Testis (tissue), 2 donors: Measurements from ENCODE around the gene KCTD5.

ENCODE experiments used
- POLR2A ChIP-seq: fragments of 450-650 bp; IDR thresholded peaks from one replicate; pipeline ENCODE4 v1.6.1; 2017; ENCODE audit warnings: antibody characterized with exemption, mild to moderate bottlenecking, moderate library complexity
- TF ChIP-seq, protein P1 (sequence below), 3 experiments: fragments of 450-650 bp in 2 of 3; fragments of 200-600 bp in 1 of 3; sonication (generic) in 1 of 3; IDR thresholded peaks; one replicate each; pipeline ENCODE4 v1.5.1; 2016 to 2019; ENCODE audit warnings: antibody characterized with exemption in 3 of 3, mild to moderate bottlenecking in 2 of 3, moderate library complexity in 1 of 3

DNA sequence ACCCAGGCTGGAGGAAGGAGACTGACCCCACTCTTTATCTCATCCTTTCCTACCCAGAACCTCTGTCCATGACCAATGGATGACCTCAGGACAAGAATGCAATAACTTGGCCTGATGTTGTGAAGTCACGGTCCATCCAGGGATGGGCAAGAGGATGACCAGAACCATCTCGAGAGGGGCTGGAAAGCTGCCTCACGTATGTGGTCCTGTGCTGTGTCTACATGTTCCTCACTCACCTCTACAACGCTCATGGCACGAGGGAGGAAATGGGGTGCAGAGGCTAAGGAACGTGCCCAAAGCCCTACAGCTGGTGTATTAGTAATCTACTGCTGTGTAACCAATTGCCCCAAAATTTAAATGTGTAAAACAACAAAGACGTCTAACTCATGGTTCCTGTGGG is 7.3 kb upstream of the KCTD5 start:
- no peak for TF ChIP-seq POLR2A
- TF ChIP-seq, protein P1, sequence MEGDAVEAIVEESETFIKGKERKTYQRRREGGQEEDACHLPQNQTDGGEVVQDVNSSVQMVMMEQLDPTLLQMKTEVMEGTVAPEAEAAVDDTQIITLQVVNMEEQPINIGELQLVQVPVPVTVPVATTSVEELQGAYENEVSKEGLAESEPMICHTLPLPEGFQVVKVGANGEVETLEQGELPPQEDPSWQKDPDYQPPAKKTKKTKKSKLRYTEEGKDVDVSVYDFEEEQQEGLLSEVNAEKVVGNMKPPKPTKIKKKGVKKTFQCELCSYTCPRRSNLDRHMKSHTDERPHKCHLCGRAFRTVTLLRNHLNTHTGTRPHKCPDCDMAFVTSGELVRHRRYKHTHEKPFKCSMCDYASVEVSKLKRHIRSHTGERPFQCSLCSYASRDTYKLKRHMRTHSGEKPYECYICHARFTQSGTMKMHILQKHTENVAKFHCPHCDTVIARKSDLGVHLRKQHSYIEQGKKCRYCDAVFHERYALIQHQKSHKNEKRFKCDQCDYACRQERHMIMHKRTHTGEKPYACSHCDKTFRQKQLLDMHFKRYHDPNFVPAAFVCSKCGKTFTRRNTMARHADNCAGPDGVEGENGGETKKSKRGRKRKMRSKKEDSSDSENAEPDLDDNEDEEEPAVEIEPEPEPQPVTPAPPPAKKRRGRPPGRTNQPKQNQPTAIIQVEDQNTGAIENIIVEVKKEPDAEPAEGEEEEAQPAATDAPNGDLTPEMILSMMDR (IDR thresholded peaks at IDR 0.05) = no peak
